A673 (cell line): ENCODE measurements around the gene LONP1. TPM values are rescaled to one million over a fixed set of nuclear protein-coding genes. Genes with fewer than 3 reads are reported as not detected.

Source experiments
- BruUV-seq: library from RNA; stranded (reverse); fragments of 400-500 nt; replicated peaks from 2 replicates; lab custom pipeline; 2021; lab: Mats Ljungman, UMichigan
- CTCF ChIA-PET: fragments of 300-600 bp; sonication (Branson Sonifier 250); formaldehyde crosslinking; loops from one replicate; lab custom pipeline; 2022; ENCODE audit warnings: antibody characterized with exemption; lab: Charles Lee
- POLR2A ChIA-PET: fragments of 300-600 bp; sonication (Branson Sonifier 250); formaldehyde crosslinking; loops from one replicate; lab custom pipeline; 2022; ENCODE audit warnings: antibody characterized with exemption; ENCODE audit not compliant: low non-redundant PET; lab: Charles Lee
- DNase-seq: peaks from one replicate; pipeline ENCODE4 v3.0.0-alpha.2; 2015; ENCODE audit warnings: low spot score
- H3K27ac ChIP-seq: fragments of 200-600 bp; sonication (generic); 2 replicates; pipeline ENCODE4 v1.5.1; 2016; ENCODE audit warnings: mixed run types, low read depth, mild to moderate bottlenecking, mixed read lengths, antibody characterized with exemption, low read length; ENCODE audit not compliant: poor library complexity, severe bottlenecking
- H3K27me3 ChIP-seq: fragments of 200-600 bp; sonication (generic); replicated peaks from 2 replicates; pipeline ENCODE4 v1.6.1; 2017; ENCODE audit warnings: mixed run types, low read depth, mild to moderate bottlenecking, mixed read lengths, antibody characterized with exemption, low read length; ENCODE audit not compliant: insufficient read depth, poor library complexity
- H3K36me3 ChIP-seq: fragments of 200-600 bp; sonication (generic); 2 replicates; pipeline ENCODE4 v1.6.1; 2016; ENCODE audit warnings: mixed run types, mild to moderate bottlenecking, mixed read lengths, antibody characterized with exemption, low read length; ENCODE audit not compliant: insufficient read depth, poor library complexity, severe bottlenecking
- H3K4me1 ChIP-seq: fragments of 200-600 bp; sonication (generic); 2 replicates; pipeline ENCODE4 v1.6.1; 2017; ENCODE audit warnings: mixed run types, mild to moderate bottlenecking, mixed read lengths, antibody characterized with exemption, low read length; ENCODE audit not compliant: insufficient read depth, poor library complexity, severe bottlenecking
- H3K4me3 ChIP-seq: fragments of 200-600 bp; sonication (generic); 2 replicates; pipeline ENCODE4 v1.5.1; 2016; ENCODE audit warnings: low read depth, mixed run types, mild to moderate bottlenecking, mixed read lengths, low read length; ENCODE audit not compliant: poor library complexity, severe bottlenecking
- H3K9me3 ChIP-seq: fragments of 200-600 bp; sonication (generic); 2 replicates; pipeline ENCODE4 v1.6.1; 2016; ENCODE audit warnings: mixed run types, low read depth, mild to moderate bottlenecking, mixed read lengths, antibody characterized with exemption, low read length; ENCODE audit not compliant: poor library complexity, severe bottlenecking
- EZH2 ChIP-seq: fragments of 200-600 bp; sonication (generic); IDR thresholded peaks from 2 replicates; pipeline ENCODE4 v1.6.1; 2017; ENCODE audit warnings: borderline replicate concordance, low read depth, mild to moderate bottlenecking, mixed read lengths, antibody characterized with exemption, low read length; ENCODE audit not compliant: poor library complexity, severe bottlenecking
- intact Hi-C: fragments of 100-400 bp; cut with micrococcal nuclease; formaldehyde crosslinking; loops from one replicate; pipeline ENCODE4 v1.10.0; 2022; ENCODE audit not compliant: unreplicated experiment
- total RNA-seq: library from RNA; stranded (reverse); gene quantifications from 2 replicates; pipeline ENCODE4 v1.2.3, GENCODE V29; 2021
- TF ChIP-seq, protein P1 (sequence below): fragments of 300-800, 200-600 bp; sonication (generic); conservative IDR thresholded peaks from 2 replicates; pipeline ENCODE4 v1.5.1; 2017; ENCODE audit warnings: low read depth, mild to moderate bottlenecking, antibody characterized with exemption, low read length, moderate library complexity, mixed read lengths

LONP1 gene
- total RNA-seq, 1 experiment from 2014 or later = 152 TPM

DNA sequence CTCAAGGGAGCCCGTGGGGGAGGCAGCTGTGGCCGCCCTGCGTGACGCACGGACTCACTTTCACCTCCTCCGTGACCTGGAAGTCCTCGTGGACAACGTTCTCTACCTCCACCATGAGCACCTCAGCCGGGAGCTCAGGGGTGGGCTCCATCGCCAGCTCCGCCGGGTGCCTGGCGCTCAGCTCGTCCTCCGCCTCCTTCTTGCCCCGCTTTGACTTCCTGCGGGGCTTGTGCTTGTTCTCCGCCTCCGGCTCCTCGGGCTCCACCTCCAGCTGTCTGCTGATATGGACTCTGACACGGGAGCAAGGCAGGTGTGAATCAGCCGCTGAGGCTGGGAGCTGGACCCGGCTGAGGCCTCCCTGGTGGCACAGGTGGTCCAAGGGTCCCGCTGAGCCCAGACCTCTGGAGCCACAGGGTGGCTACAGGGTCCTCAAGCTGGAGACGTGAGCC is 8.2 kb downstream of the LONP1 start:
- intact Hi-C loops = no loop called here
- Histone ChIP-seq H3K36me3 (peaks cover 68% of the 10 kb centered on the region), H3K27me3 (no peaks in the 10 kb centered on the region), H3K4me3 (no peak overlapping the region), H3K9me3 (no peaks in the 10 kb centered on the region), H3K4me1 (no peaks in the 10 kb centered on the region), H3K27ac (no peak overlapping the region)
- CTCF ChIA-PET = interaction anchor here (0.6 to 0.7 kb wide), 2 partner anchors 24 to 1790 kb away, joined by 6 to 7 read pairs; no protein-coding TSS in a partner anchor
- POLR2A ChIA-PET = interaction anchor here (0.6 kb wide), 1 partner anchor 25 kb away, joined by 4 read pairs; no protein-coding TSS in a partner anchor
- no peak for TF ChIP-seq EZH2
- TF ChIP-seq, protein P1, sequence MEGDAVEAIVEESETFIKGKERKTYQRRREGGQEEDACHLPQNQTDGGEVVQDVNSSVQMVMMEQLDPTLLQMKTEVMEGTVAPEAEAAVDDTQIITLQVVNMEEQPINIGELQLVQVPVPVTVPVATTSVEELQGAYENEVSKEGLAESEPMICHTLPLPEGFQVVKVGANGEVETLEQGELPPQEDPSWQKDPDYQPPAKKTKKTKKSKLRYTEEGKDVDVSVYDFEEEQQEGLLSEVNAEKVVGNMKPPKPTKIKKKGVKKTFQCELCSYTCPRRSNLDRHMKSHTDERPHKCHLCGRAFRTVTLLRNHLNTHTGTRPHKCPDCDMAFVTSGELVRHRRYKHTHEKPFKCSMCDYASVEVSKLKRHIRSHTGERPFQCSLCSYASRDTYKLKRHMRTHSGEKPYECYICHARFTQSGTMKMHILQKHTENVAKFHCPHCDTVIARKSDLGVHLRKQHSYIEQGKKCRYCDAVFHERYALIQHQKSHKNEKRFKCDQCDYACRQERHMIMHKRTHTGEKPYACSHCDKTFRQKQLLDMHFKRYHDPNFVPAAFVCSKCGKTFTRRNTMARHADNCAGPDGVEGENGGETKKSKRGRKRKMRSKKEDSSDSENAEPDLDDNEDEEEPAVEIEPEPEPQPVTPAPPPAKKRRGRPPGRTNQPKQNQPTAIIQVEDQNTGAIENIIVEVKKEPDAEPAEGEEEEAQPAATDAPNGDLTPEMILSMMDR = no peak
- BruUV-seq = no TSS peak
- DNase-seq = no peak

DNA sequence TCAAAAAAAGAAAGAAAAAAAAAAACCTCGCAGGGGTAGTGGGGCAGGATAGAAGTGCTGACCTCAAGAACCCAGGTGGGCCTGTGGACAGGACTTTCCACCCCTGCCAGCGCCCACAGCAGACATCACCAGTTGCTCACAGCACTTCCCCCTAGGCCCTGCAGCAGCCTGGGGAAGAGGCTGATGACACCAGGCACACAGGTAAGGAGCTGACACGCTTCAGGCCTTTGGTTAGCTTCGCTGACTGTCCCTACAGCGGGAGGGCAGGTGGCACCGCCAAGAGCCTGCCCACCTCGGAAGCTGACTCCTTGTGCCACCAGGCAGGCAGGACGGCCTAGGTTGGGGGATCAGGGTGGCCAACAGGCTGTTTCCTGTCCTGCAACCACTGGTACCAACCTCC is 8.9 kb downstream of the LONP1 start:
- Histone ChIP-seq H3K4me3 (no peak overlapping the region), H3K27ac (no peak overlapping the region), H3K36me3 (peaks cover 72% of the 10 kb centered on the region), H3K4me1 (no peaks in the 10 kb centered on the region), H3K9me3 (no peaks in the 10 kb centered on the region), H3K27me3 (no peaks in the 10 kb centered on the region)
- ChIA-PET POLR2A (no interaction called here), CTCF (no interaction called here)
- BruUV-seq = no TSS peak
- intact Hi-C loops = no loop called here
- TF ChIP-seq EZH2 = no peak
- TF ChIP-seq, protein P1 = no peak
- no peak for DNase-seq

DNA sequence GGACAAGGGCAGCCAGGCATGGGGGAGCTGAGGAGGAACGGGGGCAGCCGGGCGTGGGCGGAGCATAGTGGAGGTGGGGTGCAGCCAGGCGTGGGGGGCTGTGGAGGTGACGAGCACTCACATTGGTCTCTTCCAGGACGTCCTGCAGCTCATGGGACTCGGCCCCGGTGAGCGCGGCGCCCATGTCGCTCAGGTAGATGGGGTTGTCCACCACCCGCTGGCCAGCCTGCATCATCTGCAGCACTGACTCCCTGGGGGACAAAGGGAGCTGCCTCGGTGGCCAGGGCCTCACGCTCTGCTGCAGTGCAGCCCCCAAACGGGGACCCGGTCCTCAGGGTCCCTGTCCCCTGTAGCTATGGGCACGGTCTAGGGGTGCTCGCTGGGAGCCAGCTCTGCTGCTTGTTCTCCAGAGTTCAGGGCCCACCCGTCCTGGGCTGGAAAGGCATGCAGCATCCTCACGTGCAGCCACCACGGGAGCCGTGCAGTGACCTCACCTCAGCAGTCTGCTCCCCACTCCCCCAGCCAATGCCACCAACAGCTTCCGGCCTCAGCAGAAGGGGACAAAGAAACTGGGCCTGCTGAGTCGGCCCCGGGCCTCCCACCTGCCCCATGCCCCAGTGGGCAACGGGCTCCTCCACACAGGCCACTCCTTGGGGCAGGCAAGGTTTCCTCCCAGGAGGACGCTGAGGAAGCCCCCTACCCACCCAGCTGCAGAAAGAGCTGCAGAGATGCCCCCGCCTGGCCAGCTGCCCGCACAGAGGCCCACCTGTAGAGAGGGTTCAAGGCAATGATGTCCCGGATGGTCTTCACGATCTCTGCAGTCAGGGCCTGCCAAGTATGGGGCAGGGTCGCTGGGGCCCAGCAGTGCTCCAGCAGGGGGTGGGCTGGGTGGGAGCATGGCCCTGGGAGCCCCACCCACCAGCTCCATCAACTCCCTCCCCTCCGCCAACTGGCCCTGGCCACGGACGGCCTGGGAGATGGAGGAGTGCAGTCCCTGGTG is 12.1 kb downstream of the LONP1 start:
- Histone ChIP-seq H3K27ac (no peak overlapping the region), H3K4me1 (no peaks in the 10 kb centered on the region), H3K4me3 (no peak overlapping the region), H3K27me3 (no peaks in the 10 kb centered on the region), H3K36me3 (peaks cover 78% of the 10 kb centered on the region), H3K9me3 (no peaks in the 10 kb centered on the region)
- POLR2A ChIA-PET = no interaction called here
- no TSS peak for BruUV-seq
- intact Hi-C loops = no loop called here
- CTCF ChIA-PET = no interaction called here
- DNase-seq = no peak
- TF ChIP-seq EZH2 = no peak
- TF ChIP-seq, protein P1 = no peak
